IMR-90 (cell line): Measurements from ENCODE around the gene POLR2E. TPM values are rescaled to one million over a fixed set of nuclear protein-coding genes. Genes with fewer than 3 reads are reported as not detected.

Source experiments
- ATAC-seq: fragments of 200-7000 bp; cut with Tn5 transposase; 2 replicates; pipeline ENCODE4 v1.9.1; 2020; ENCODE audit warnings: low read depth, mild to moderate bottlenecking, moderate library complexity
- BruUV-seq: library from RNA; stranded (reverse); fragments of 400-500 nt; replicated peaks from 2 replicates; lab custom pipeline; 2021; lab: Mats Ljungman, UMichigan
- CTCF ChIA-PET: fragments of 300-600 bp; formaldehyde crosslinking; extraction: SDS; loops from one replicate; lab custom pipeline; 2021; ENCODE audit warnings: antibody characterized with exemption; lab: Yijun Ruan, JAX
- POLR2A ChIA-PET: fragments of 300-600 bp; sonication (Branson Sonifier 250); formaldehyde crosslinking; loops from one replicate; lab custom pipeline; 2022; ENCODE audit warnings: antibody characterized with exemption; ENCODE audit not compliant: unreplicated experiment; lab: Charles Lee
- DNase-seq: peaks from one replicate; pipeline ENCODE4 v3.0.0; 2013
- H2AFZ ChIP-seq: replicated peaks from 2 replicates; pipeline ENCODE3; 2013; ENCODE audit warnings: low read length, mild to moderate bottlenecking; ENCODE audit not compliant: poor library complexity
- H2AK5ac ChIP-seq: 2 replicates; pipeline ENCODE4 v1.6.1; 2013; ENCODE audit warnings: low read depth, low read length, inconsistent platforms
- H2AK9ac ChIP-seq: replicated peaks from 2 replicates; pipeline ENCODE3; 2013; ENCODE audit warnings: mild to moderate bottlenecking, low read depth, low read length, moderate library complexity; ENCODE audit not compliant: poor library complexity
- H2BK120ac ChIP-seq: 2 replicates; pipeline ENCODE4 v1.6.1; 2013; ENCODE audit warnings: low read depth, low read length, inconsistent platforms
- H2BK15ac ChIP-seq: 3 replicates; pipeline ENCODE4 v1.6.1; 2013; ENCODE audit warnings: low read depth, low read length, inconsistent platforms
- H2BK20ac ChIP-seq: 2 replicates; pipeline ENCODE4 v1.6.1; 2013; ENCODE audit warnings: low read depth, mild to moderate bottlenecking, inconsistent platforms, low read length, moderate library complexity
- H2BK5ac ChIP-seq: 2 replicates; pipeline ENCODE4 v1.6.1; 2013; ENCODE audit warnings: mild to moderate bottlenecking, low read depth, low read length, inconsistent platforms; ENCODE audit not compliant: poor library complexity, severe bottlenecking
- H3K14ac ChIP-seq: replicated peaks from 2 replicates; pipeline ENCODE4 v1.6.1; 2013; ENCODE audit warnings: low read depth, low read length, inconsistent platforms
- H3K18ac ChIP-seq: 2 replicates; pipeline ENCODE4 v1.6.1; 2013; ENCODE audit warnings: low read depth, low read length, control low read depth
- H3K23ac ChIP-seq: 2 replicates; pipeline ENCODE4 v1.6.1; 2013; ENCODE audit warnings: low read depth, low read length, inconsistent platforms
- H3K27ac ChIP-seq: 2 replicates; pipeline ENCODE4 v1.5.1; 2013; ENCODE audit warnings: mild to moderate bottlenecking, control low read depth, low read length; ENCODE audit not compliant: insufficient read depth
- H3K27me3 ChIP-seq: 2 replicates; pipeline ENCODE4 v1.6.1; 2013; ENCODE audit warnings: low read length; ENCODE audit not compliant: control insufficient read depth, insufficient read depth
- H3K36me3 ChIP-seq: 2 replicates; pipeline ENCODE4 v1.6.1; 2013; ENCODE audit warnings: low read length, mixed read lengths; ENCODE audit not compliant: control insufficient read depth, insufficient read depth
- H3K4ac ChIP-seq: 2 replicates; pipeline ENCODE4 v1.6.1; 2013; ENCODE audit warnings: low read depth, low read length, inconsistent platforms
- H3K4me1 ChIP-seq: 2 replicates; pipeline ENCODE4 v1.6.1; 2013; ENCODE audit warnings: low read length, mixed read lengths; ENCODE audit not compliant: control insufficient read depth, insufficient read depth
- H3K4me2 ChIP-seq: 2 replicates; pipeline ENCODE4 v1.6.1; 2013; ENCODE audit warnings: low read depth, mild to moderate bottlenecking, control low read depth, low read length, moderate library complexity
- H3K4me3 ChIP-seq: 2 replicates; pipeline ENCODE4 v1.5.1; 2013; ENCODE audit warnings: low read depth, mild to moderate bottlenecking, control low read depth, low read length, moderate library complexity; ENCODE audit not compliant: insufficient read depth
- H3K56ac ChIP-seq: 2 replicates; pipeline ENCODE4 v1.6.1; 2013; ENCODE audit warnings: low read length, inconsistent platforms; ENCODE audit not compliant: insufficient read depth; ENCODE audit errors: extremely low read depth
- H3K79me1 ChIP-seq, 2 experiments: 2 replicates each; pipeline ENCODE4 v1.6.1; 2013; ENCODE audit warnings: low read length in 2 of 2, inconsistent platforms in 1 of 2, low read depth in 1 of 2
- H3K9ac ChIP-seq: 2 replicates; pipeline ENCODE4 v1.6.1; 2013; ENCODE audit warnings: low read depth, low read length, control low read depth
- H3K9me1 ChIP-seq: 2 replicates; pipeline ENCODE4 v1.6.1; 2013; ENCODE audit warnings: low read length, inconsistent platforms; ENCODE audit not compliant: insufficient read depth
- H3K9me3 ChIP-seq: 2 replicates; pipeline ENCODE4 v1.6.1; 2013; ENCODE audit warnings: low read length; ENCODE audit not compliant: control insufficient read depth, insufficient read depth
- H4K20me1 ChIP-seq: 2 replicates; pipeline ENCODE4 v1.6.1; 2013; ENCODE audit warnings: low read length, inconsistent platforms; ENCODE audit not compliant: insufficient read depth
- H4K5ac ChIP-seq: 2 replicates; pipeline ENCODE4 v1.6.1; 2013; ENCODE audit warnings: mild to moderate bottlenecking, low read depth, low read length, control low read depth
- H4K8ac ChIP-seq, 2 experiments: 2 replicates each; pipeline ENCODE4 v1.6.1; 2013; ENCODE audit warnings: low read depth in 2 of 2, low read length in 2 of 2, control low read depth in 1 of 2, inconsistent platforms in 1 of 2
- H4K91ac ChIP-seq: 2 replicates; pipeline ENCODE4 v1.6.1; 2013; ENCODE audit warnings: low read depth, low read length, inconsistent platforms; ENCODE audit not compliant: insufficient read depth
- BHLHE40 ChIP-seq: fragments of 150-350 bp; IDR thresholded peaks from 2 replicates; pipeline ENCODE4 v1.6.1; 2016; ENCODE audit warnings: mild to moderate bottlenecking, low read depth, low read length
- CEBPB ChIP-seq: IDR thresholded peaks from 2 replicates; pipeline ENCODE4 v1.6.1; 2012; ENCODE audit warnings: low read depth, low read length, improper control_type of control experiment
- CHD1 ChIP-seq: IDR thresholded peaks from 2 replicates; pipeline ENCODE4 v1.6.1; 2012; ENCODE audit warnings: low read depth, low read length, improper control_type of control experiment
- FOS ChIP-seq: fragments of 150-350 bp; IDR thresholded peaks from 2 replicates; pipeline ENCODE4 v1.6.1; 2016; ENCODE audit warnings: low read depth, low read length
- MAFK ChIP-seq: IDR thresholded peaks from 2 replicates; pipeline ENCODE4 v1.6.1; 2012; ENCODE audit warnings: low read depth, low read length, improper control_type of control experiment
- MAZ ChIP-seq: IDR thresholded peaks from 2 replicates; pipeline ENCODE4 v1.6.1; 2012; ENCODE audit warnings: low read depth, mild to moderate bottlenecking, low read length, improper control_type of control experiment, moderate library complexity, borderline replicate concordance
- MXI1 ChIP-seq: IDR thresholded peaks from 2 replicates; pipeline ENCODE4 v1.6.1; 2012; ENCODE audit warnings: low read depth, mild to moderate bottlenecking, low read length, moderate library complexity, borderline replicate concordance
- NFE2L2 ChIP-seq: fragments of 150-350 bp; IDR thresholded peaks from 2 replicates; pipeline ENCODE4 v1.6.1; 2016; ENCODE audit warnings: low read depth, mild to moderate bottlenecking, low read length
- POLR2A ChIP-seq: IDR thresholded peaks from 2 replicates; pipeline ENCODE4 v1.6.1; 2012; ENCODE audit warnings: mild to moderate bottlenecking, low read depth, low read length
- RAD21 ChIP-seq: IDR thresholded peaks from 2 replicates; pipeline ENCODE4 v1.6.1; 2012; ENCODE audit warnings: low read length, improper control_type of control experiment
- RCOR1 ChIP-seq: IDR thresholded peaks from 2 replicates; pipeline ENCODE4 v1.6.1; 2012; ENCODE audit warnings: mild to moderate bottlenecking, low read length, improper control_type of control experiment; ENCODE audit not compliant: insufficient replicate concordance
- RFX5 ChIP-seq: IDR thresholded peaks from 2 replicates; pipeline ENCODE4 v1.8.0; 2012; ENCODE audit warnings: low read depth, mild to moderate bottlenecking, low read length, moderate library complexity
- SMC3 ChIP-seq: fragments of 150-350 bp; IDR thresholded peaks from 2 replicates; pipeline ENCODE4 v1.6.1; 2016; ENCODE audit warnings: low read depth, mild to moderate bottlenecking, antibody characterized with exemption, low read length, moderate library complexity
- WGBS, 2 experiments: methylation state at CpG; one replicate each; pipeline versions ENCODE4 v1.1.5 to v1.1.7; 2013; ENCODE audit warnings: missing lambda C conversion rate in 2 of 2; ENCODE audit not compliant: insufficient read length in 1 of 2; ENCODE audit errors: extremely low coverage in 2 of 2; 5-methylcytosine and 5-hydroxymethylcytosine counted together
- dilution Hi-C: fragments of 300-500 bp; cut with HindIII; formaldehyde crosslinking; loops from one replicate; pipeline ENCODE4 v1.14.3; 2018; ENCODE audit warnings: low sequenced_read_pairs; ENCODE audit not compliant: unreplicated experiment
- in situ Hi-C: fragments of 300-500 bp; cut with MboI; formaldehyde crosslinking; loops from 3 replicates; pipeline ENCODE4 v1.14.3; 2019; ENCODE audit warnings: low sequenced_read_pairs, inconsistent platforms, mixed read lengths
- intact Hi-C: fragments of 100-400 bp; cut with micrococcal nuclease; formaldehyde crosslinking; loops from 2 replicates; pipeline ENCODE4 v1.10.0; 2022
- polyA plus RNA-seq, 3 experiments: library from polyadenylated mRNA; depleted of rRNA; stranded (reverse); fragments of >200 nt; gene quantifications; 2 replicates each; pipeline ENCODE4 v1.2.3, GENCODE V29; 2012; ENCODE audit warnings: low replicate concordance in 1 of 3
- total RNA-seq: library from RNA; depleted of rRNA; stranded (reverse); fragments of >200 nt; gene quantifications from 2 replicates; pipeline ENCODE4 v1.2.3, GENCODE V29; 2012
- TF ChIP-seq, protein P1 (sequence below): fragments of 150-350 bp; IDR thresholded peaks from 2 replicates; pipeline ENCODE4 v1.6.1; 2017; ENCODE audit warnings: mild to moderate bottlenecking, antibody characterized with exemption, low read length, low read depth
- TF ChIP-seq, protein P2 (sequence below): conservative IDR thresholded peaks from 2 replicates; pipeline ENCODE4 v1.5.1; 2012; ENCODE audit warnings: mild to moderate bottlenecking, low read depth, low read length, improper control_type of control experiment
- TF ChIP-seq, protein P3 (sequence below): fragments of 150-350 bp; IDR thresholded peaks from 2 replicates; pipeline ENCODE4 v1.6.1; 2016; ENCODE audit warnings: low read depth, mild to moderate bottlenecking, low read length, moderate library complexity, borderline replicate concordance

The POLR2E gene
- total and polyA plus RNA-seq, 2 of the 4 experiments (the other 2 are of a cell fraction) = 294 to 391 TPM

DNA sequence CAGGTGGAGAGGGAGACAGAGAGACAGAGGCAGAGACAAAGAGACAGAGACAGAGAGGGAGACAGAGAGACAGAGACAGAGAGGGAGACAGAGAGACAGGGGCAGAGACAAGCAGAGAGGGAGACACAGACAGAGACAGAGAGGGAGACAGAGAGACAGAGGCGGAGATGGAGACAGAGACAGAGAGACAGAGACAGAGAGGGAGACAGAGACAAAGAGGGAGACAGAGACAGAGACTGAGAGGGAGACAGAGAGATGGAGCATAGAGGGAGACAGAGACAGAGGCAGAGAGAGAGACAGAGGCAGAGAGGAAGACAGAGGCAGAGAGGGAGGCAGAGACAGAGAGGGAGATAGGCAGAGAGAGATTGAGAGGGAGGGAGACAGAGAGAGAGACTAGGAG, 49.6 kb upstream of the POLR2E start:
- H3K4me1 ChIP-seq = no peaks in the 10 kb centered on the region
- H2BK20ac ChIP-seq = no peak overlapping the region
- intact Hi-C loops (no loop called here), dilution Hi-C loops (no loop called here), in situ Hi-C loops (no loop called here)
- TF ChIP-seq, protein P1, sequence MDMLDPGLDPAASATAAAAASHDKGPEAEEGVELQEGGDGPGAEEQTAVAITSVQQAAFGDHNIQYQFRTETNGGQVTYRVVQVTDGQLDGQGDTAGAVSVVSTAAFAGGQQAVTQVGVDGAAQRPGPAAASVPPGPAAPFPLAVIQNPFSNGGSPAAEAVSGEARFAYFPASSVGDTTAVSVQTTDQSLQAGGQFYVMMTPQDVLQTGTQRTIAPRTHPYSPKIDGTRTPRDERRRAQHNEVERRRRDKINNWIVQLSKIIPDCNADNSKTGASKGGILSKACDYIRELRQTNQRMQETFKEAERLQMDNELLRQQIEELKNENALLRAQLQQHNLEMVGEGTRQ = no peak
- TF ChIP-seq RAD21 (no peak), POLR2A (no peak), RFX5 (no peak), RCOR1 (no peak), CHD1 (no peak), MXI1 (no peak), BHLHE40 (no peak), MAFK (no peak), SMC3 (no peak), NFE2L2 (no peak), CEBPB (no peak), FOS (no peak), MAZ (no peak)
- TF ChIP-seq, protein P2, sequence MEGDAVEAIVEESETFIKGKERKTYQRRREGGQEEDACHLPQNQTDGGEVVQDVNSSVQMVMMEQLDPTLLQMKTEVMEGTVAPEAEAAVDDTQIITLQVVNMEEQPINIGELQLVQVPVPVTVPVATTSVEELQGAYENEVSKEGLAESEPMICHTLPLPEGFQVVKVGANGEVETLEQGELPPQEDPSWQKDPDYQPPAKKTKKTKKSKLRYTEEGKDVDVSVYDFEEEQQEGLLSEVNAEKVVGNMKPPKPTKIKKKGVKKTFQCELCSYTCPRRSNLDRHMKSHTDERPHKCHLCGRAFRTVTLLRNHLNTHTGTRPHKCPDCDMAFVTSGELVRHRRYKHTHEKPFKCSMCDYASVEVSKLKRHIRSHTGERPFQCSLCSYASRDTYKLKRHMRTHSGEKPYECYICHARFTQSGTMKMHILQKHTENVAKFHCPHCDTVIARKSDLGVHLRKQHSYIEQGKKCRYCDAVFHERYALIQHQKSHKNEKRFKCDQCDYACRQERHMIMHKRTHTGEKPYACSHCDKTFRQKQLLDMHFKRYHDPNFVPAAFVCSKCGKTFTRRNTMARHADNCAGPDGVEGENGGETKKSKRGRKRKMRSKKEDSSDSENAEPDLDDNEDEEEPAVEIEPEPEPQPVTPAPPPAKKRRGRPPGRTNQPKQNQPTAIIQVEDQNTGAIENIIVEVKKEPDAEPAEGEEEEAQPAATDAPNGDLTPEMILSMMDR = no peak
- TF ChIP-seq, protein P3, sequence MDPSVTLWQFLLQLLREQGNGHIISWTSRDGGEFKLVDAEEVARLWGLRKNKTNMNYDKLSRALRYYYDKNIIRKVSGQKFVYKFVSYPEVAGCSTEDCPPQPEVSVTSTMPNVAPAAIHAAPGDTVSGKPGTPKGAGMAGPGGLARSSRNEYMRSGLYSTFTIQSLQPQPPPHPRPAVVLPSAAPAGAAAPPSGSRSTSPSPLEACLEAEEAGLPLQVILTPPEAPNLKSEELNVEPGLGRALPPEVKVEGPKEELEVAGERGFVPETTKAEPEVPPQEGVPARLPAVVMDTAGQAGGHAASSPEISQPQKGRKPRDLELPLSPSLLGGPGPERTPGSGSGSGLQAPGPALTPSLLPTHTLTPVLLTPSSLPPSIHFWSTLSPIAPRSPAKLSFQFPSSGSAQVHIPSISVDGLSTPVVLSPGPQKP = no peak
- H4K8ac ChIP-seq = no peak overlapping the region
- H4K20me1 ChIP-seq = peaks cover 22% of the 10 kb centered on the region
- DNase-seq (no peak), ATAC-seq (no peak)
- CTCF ChIA-PET = no interaction called here
- no peak overlapping the region for H3K4me3 ChIP-seq
- H3K9me1 ChIP-seq = no peaks in the 10 kb centered on the region
- no peak overlapping the region for H2BK120ac ChIP-seq
- H2AFZ ChIP-seq = no peak overlapping the region
- peaks cover 54% of the 10 kb centered on the region for H3K36me3 ChIP-seq
- no peaks in the 10 kb centered on the region for H3K27me3 ChIP-seq
- H3K4me2 ChIP-seq = no peak overlapping the region
- H3K56ac ChIP-seq = no peak overlapping the region
- H2AK9ac ChIP-seq = no peak overlapping the region
- no peak overlapping the region for H4K5ac ChIP-seq
- 100% methylated on average over 1 of the region's 1 CpG; no CpG with 5 or more reads in 1 of the 2 experiments for WGBS, 2 experiments
- H2BK5ac ChIP-seq = no peak overlapping the region
- POLR2A ChIA-PET = no interaction called here
- H3K14ac ChIP-seq = no peak overlapping the region
- no TSS peak for BruUV-seq
- peaks cover 20 to 39% of the 10 kb centered on the region in 2 experiments for H3K79me1 ChIP-seq
- H3K18ac ChIP-seq = no peak overlapping the region
- H3K9ac ChIP-seq = no peak overlapping the region
- no peak overlapping the region for H3K27ac ChIP-seq
- H2BK15ac ChIP-seq = no peak overlapping the region
- no peak overlapping the region for H2AK5ac ChIP-seq
- no peak overlapping the region for H4K91ac ChIP-seq
- H3K23ac ChIP-seq = no peak overlapping the region
- no peak overlapping the region for H3K4ac ChIP-seq
- H3K9me3 ChIP-seq = no peaks in the 10 kb centered on the region
